A549 treated with CORT108297 at 1 μM for 4 hours (cell line): Measurements from ENCODE around the gene ARL11. TPM values are rescaled to one million over a fixed set of nuclear protein-coding genes. Genes with fewer than 3 reads are reported as not detected.

Experiments
- total RNA-seq: library from RNA; stranded (reverse); fragments of 200-300 nt; extraction: Qiagen RNA extraction; gene quantifications from 5 replicates; pipeline ENCODE4 v1.2.3, GENCODE V29; 2022

The ARL11 gene
- not detected in 5 replicates for total RNA-seq

DNA sequence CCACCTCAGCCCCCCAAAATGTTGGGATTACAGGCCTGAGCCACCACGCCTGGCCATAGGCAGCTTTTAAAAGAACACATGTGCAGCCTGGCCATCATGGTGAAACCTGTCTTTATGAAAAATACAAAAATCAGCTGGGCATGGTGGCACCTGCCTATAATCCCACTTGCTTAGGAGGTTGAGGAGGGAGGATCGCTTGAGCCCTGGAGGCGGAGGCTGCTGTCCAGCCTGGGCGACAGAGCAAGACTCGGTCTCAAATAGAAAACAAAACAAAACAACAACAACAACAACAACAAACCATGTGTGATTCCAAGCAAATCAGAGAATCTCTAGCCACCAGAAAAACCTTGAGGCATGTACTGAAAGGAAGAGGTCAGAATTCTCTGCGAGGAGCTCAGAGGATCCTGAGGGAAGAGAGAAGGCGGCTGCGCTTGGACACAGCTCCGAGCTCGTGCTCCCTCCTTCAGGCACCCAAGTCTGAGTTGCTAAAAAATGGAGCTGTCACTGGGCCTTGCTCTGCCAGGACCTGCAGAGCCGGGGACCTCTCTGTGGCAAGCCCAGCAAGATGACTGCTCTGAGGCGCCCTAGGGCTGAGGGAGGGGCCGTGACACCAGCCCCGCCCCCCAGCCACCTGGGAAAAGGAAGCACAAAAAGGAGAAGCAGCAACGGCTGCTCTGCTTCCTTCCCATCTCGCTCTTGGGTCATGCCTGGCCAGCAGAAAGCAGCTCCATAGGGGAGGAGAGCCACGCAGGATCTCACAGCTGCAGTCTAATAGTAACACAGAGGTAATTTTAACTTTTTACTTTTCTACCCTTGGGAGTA is at the start of gene ARL11:
TSS of gene ARL11 (plus strand) at position 677 of the 822 bp plus-strand sequence. CDS start 1,941 bp downstream, outside the sequence.

DNA sequence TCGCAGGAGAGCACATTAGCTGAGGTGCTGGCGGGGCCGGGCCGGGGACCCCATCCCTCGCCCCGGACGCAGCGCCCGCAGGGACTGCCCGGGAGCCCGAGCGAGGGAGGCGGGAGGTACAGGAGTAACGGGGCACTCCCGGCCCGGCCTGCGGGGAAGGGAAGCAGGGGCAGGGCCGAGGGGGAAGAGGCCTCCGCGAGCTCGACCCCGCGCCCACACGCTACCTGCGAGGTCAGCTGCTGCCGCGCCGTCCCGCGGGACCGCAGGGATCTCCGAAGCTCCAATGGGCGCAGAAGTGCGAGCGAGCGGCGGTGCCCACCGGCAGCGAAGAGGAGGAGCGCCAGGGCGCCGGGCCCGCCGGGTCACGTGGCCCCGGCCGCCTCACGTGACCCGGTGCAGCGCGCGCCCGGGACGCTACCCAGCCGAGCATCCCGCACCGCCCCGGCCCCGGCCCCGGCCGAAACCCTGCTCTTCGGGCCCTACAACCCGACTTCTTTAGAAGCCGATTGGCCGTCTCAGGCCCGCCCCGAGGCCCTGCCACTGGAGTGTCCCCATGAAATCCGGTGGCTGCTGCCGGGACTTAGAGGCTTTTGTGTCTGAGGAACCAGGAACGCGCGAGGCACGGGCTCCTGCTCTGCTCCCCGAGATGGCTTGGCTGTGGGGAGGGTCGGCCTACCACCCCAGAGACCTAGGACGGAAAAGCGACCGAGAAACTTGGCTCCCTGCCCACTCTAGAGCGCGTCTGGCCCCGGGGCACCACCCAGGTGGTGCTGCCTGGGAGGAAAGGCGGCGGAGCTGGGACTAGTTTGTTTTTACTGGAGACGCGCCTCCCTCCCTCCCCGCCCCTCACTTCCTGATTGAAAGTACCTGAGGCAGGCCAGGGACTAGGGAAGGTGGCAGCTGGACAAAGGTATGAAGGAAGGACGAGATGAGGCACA is 42.8 kb upstream of the ARL11 start, which contains the start of gene RCBTB1:
TSS of gene RCBTB1 (minus strand) at position 339 of the 938 bp plus-strand sequence. CDS start 18,279 bp downstream, outside the sequence.

Other genes with a start within 250 kb of the ARL11 start
- 1.7 to 2.1 TPM (median 1.9 TPM) in 5 replicates for gene CAB39L, start 184.4 kb upstream of the ARL11 start, total RNA-seq
- gene SETDB2, start 184.2 kb upstream of the ARL11 start, total RNA-seq, result 1.6 to 2.4 TPM (median 1.8 TPM) in 5 replicates
- gene PHF11, start 132.6 kb upstream of the ARL11 start, total RNA-seq, result 6.5 to 7.5 TPM (median 7.2 TPM) in 5 replicates
- 7.9 to 9.4 TPM (median 9.0 TPM) in 5 replicates for gene RCBTB1, start 42.9 kb upstream of the ARL11 start, total RNA-seq
- gene EBPL, start 63.0 kb downstream of the ARL11 start, total RNA-seq, result 51.0 to 74.3 TPM (median 68.5 TPM) in 5 replicates
- gene KPNA3, start 164.2 kb downstream of the ARL11 start, total RNA-seq, result 26.9 to 29.7 TPM (median 27.4 TPM) in 5 replicates